H1 (cell line): ENCODE measurements around the gene LEFTY1. TPM values are rescaled to one million over a fixed set of nuclear protein-coding genes. Genes with fewer than 3 reads are reported as not detected.

ENCODE experiments used
- CBX8 ChIP-seq: fragments of 300-800, 300-1000 bp; sonication (generic); IDR thresholded peaks from 2 replicates; pipeline ENCODE4 v1.7.1; 2016; ENCODE audit warnings: low read depth, low read length, borderline replicate concordance
- SUZ12 ChIP-seq: fragments of 200-600 bp; sonication (generic); IDR thresholded peaks from 2 replicates; pipeline ENCODE4 v1.6.1; 2012; ENCODE audit warnings: mild to moderate bottlenecking, inconsistent platforms, low read length, moderate library complexity, mixed read lengths
- TAF1 ChIP-seq: IDR thresholded peaks from 2 replicates; pipeline ENCODE4 v1.6.1; 2011; ENCODE audit warnings: mild to moderate bottlenecking, low read depth, low read length
- polyA plus RNA-seq, 7 experiments: library from polyadenylated mRNA; depleted of rRNA in 3 of 7; stranded (reverse) in 5 of 7; unstranded in 2 of 7; fragments of >200 nt in 5 of 7; fragments of 200-250 nt in 2 of 7; gene quantifications; 1 replicate in 5 of 7; 2 replicates in 1 of 7; 4 replicates in 1 of 7; pipeline versions ENCODE4 v1.2.1 to v1.2.3, GENCODE V29; 2011 to 2013; ENCODE audit warnings: missing spikeins in 2 of 7, mixed read lengths in 2 of 7
- total RNA-seq: library from RNA; stranded (reverse); fragmentation: NEBNext Ultra II Directional; extraction: Animal tissue kit (Norgen Biotek cat#: 25700); gene quantifications from 2 replicates; pipeline ENCODE4 v1.2.1, GENCODE V29; 2021
- TF ChIP-seq, protein P1 (sequence below): fragments of 300-600 bp; sonication (generic); IDR thresholded peaks from 2 replicates; pipeline ENCODE4 v1.7.1; 2012; ENCODE audit warnings: low read length, moderate library complexity, mild to moderate bottlenecking, inconsistent platforms; ENCODE audit not compliant: insufficient replicate concordance

LEFTY1 gene
- total and polyA plus RNA-seq, 2 of the 8 experiments (the other 6 are each of a cell fraction or from before 2014, with no cell fraction given) = 4.5 to 11.7 TPM

DNA sequence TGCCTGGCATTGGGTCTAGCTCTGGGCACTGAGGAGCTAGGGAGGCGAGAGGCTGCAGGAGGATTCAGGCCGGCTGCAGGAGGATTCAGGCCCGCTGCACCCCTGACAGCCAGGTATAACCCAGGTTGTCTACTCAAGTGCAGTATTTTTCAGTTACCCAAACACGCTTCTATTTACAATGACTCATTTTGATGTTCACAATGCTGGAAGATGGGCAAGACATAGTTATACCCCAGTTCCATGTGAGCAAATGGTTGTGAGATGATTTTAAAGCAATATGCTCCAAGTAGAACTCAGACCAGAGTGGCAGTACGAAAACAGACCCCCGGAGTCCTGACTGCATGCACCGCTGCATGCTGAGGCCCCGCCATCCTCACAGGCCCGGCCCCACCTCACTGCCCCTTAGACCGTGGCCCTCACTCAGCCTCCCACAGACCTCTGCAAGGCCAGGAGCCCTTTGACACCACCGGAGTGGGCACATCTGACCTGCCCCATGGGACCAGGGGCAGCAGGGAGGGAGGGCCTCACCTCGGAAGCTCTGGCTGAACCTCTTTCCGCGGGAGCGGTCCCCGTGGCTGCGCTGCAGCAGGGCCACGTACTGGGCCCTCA lies 553 bp downstream of the LEFTY1 start (continued):
- TF ChIP-seq, protein P1, sequence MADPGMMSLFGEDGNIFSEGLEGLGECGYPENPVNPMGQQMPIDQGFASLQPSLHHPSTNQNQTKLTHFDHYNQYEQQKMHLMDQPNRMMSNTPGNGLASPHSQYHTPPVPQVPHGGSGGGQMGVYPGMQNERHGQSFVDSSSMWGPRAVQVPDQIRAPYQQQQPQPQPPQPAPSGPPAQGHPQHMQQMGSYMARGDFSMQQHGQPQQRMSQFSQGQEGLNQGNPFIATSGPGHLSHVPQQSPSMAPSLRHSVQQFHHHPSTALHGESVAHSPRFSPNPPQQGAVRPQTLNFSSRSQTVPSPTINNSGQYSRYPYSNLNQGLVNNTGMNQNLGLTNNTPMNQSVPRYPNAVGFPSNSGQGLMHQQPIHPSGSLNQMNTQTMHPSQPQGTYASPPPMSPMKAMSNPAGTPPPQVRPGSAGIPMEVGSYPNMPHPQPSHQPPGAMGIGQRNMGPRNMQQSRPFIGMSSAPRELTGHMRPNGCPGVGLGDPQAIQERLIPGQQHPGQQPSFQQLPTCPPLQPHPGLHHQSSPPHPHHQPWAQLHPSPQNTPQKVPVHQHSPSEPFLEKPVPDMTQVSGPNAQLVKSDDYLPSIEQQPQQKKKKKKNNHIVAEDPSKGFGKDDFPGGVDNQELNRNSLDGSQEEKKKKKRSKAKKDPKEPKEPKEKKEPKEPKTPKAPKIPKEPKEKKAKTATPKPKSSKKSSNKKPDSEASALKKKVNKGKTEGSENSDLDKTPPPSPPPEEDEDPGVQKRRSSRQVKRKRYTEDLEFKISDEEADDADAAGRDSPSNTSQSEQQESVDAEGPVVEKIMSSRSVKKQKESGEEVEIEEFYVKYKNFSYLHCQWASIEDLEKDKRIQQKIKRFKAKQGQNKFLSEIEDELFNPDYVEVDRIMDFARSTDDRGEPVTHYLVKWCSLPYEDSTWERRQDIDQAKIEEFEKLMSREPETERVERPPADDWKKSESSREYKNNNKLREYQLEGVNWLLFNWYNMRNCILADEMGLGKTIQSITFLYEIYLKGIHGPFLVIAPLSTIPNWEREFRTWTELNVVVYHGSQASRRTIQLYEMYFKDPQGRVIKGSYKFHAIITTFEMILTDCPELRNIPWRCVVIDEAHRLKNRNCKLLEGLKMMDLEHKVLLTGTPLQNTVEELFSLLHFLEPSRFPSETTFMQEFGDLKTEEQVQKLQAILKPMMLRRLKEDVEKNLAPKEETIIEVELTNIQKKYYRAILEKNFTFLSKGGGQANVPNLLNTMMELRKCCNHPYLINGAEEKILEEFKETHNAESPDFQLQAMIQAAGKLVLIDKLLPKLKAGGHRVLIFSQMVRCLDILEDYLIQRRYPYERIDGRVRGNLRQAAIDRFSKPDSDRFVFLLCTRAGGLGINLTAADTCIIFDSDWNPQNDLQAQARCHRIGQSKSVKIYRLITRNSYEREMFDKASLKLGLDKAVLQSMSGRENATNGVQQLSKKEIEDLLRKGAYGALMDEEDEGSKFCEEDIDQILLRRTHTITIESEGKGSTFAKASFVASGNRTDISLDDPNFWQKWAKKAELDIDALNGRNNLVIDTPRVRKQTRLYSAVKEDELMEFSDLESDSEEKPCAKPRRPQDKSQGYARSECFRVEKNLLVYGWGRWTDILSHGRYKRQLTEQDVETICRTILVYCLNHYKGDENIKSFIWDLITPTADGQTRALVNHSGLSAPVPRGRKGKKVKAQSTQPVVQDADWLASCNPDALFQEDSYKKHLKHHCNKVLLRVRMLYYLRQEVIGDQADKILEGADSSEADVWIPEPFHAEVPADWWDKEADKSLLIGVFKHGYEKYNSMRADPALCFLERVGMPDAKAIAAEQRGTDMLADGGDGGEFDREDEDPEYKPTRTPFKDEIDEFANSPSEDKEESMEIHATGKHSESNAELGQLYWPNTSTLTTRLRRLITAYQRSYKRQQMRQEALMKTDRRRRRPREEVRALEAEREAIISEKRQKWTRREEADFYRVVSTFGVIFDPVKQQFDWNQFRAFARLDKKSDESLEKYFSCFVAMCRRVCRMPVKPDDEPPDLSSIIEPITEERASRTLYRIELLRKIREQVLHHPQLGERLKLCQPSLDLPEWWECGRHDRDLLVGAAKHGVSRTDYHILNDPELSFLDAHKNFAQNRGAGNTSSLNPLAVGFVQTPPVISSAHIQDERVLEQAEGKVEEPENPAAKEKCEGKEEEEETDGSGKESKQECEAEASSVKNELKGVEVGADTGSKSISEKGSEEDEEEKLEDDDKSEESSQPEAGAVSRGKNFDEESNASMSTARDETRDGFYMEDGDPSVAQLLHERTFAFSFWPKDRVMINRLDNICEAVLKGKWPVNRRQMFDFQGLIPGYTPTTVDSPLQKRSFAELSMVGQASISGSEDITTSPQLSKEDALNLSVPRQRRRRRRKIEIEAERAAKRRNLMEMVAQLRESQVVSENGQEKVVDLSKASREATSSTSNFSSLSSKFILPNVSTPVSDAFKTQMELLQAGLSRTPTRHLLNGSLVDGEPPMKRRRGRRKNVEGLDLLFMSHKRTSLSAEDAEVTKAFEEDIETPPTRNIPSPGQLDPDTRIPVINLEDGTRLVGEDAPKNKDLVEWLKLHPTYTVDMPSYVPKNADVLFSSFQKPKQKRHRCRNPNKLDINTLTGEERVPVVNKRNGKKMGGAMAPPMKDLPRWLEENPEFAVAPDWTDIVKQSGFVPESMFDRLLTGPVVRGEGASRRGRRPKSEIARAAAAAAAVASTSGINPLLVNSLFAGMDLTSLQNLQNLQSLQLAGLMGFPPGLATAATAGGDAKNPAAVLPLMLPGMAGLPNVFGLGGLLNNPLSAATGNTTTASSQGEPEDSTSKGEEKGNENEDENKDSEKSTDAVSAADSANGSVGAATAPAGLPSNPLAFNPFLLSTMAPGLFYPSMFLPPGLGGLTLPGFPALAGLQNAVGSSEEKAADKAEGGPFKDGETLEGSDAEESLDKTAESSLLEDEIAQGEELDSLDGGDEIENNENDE = no peak
- TF ChIP-seq SUZ12 = no peak
- TF ChIP-seq TAF1 = no peak
- TF ChIP-seq CBX8 = no peak
